ENCODE data around the gene TBC1D7.

Gene TBC1D7

DNA sequence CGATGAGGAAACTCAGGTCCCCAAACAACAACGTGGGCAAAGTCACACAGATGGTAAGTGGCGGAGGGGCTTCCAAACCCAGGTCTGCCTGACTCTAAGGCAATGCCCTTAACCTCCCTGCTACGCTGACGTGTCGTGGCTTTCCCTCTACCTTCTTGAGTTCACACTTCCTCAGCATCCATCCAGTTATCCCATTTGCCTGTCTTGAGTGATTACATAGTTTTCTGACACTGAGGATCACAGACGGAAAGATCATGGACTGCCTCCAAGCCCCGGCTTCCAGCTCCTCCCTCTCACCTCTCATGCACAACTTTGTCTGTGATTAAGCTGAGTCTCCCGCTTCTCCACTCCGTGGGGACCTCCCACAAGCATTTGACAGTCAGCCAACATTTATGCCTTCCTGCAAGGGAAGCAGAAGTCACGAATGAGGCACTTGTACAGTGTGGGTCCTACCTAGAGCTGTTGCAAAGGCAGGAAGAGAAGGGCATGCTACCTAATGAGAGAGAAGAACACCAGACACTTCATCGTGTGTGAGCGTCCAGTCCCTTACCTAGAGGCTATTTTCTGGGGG is 33.8 kb downstream of the TBC1D7 start:
- H3K27ac ChIP-seq: no peak overlapping the region
- no peak for TF ChIP-seq ZFX (IDR thresholded peaks at IDR 0.05; ENCODE audit: borderline replicate concordance)
- TF ChIP-seq, protein P1, sequence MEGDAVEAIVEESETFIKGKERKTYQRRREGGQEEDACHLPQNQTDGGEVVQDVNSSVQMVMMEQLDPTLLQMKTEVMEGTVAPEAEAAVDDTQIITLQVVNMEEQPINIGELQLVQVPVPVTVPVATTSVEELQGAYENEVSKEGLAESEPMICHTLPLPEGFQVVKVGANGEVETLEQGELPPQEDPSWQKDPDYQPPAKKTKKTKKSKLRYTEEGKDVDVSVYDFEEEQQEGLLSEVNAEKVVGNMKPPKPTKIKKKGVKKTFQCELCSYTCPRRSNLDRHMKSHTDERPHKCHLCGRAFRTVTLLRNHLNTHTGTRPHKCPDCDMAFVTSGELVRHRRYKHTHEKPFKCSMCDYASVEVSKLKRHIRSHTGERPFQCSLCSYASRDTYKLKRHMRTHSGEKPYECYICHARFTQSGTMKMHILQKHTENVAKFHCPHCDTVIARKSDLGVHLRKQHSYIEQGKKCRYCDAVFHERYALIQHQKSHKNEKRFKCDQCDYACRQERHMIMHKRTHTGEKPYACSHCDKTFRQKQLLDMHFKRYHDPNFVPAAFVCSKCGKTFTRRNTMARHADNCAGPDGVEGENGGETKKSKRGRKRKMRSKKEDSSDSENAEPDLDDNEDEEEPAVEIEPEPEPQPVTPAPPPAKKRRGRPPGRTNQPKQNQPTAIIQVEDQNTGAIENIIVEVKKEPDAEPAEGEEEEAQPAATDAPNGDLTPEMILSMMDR (IDR thresholded peaks at IDR 0.05): no peak

DNA sequence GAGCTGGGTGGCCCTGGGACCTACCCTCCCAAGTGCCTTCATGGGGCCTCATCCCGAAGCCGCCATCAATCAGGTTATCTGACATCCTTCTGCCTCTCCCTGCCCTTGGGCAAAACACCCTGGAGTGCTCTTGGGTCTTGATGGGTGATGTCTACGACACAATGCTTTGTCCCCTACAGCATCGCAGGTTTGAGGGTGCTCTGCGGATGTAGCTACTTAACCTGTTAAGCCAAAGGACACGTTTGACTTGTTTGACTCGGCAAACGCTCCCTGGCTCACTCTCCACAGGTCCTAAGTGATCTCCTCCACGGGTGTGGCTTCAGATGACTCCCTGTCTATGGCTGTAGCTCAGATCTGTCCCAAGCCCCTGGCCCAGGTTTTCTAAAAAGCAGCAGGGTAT is 35.6 kb downstream of the TBC1D7 start:
- no peak for TF ChIP-seq ZFX (IDR thresholded peaks at IDR 0.05; ENCODE audit: borderline replicate concordance)
- TF ChIP-seq, protein P1 (IDR thresholded peaks at IDR 0.05): no peak
- no peak overlapping the region for H3K27ac ChIP-seq

DNA sequence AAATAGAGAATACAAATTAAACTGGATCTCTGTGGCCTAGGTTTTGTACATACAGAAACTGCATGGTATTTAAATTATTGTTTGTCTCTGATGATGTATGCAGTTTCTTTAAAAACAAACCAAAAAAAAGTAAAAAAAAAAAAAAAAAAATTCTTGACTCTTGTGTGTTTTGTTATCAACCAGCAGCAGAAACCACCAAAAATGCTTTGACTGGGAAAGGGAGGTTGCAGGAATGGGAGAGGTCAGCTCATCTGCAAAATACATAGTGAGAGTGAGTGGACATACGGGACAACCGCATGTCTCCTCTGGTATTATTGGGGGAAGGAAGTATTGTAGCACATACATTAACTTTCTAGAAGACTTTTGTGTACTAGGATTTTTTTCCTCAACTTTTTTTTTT is 38.0 kb downstream of the TBC1D7 start:
- TF ChIP-seq ZFX (IDR thresholded peaks at IDR 0.05; ENCODE audit: borderline replicate concordance): no peak
- TF ChIP-seq, protein P1 (IDR thresholded peaks at IDR 0.05): no peak

DNA sequence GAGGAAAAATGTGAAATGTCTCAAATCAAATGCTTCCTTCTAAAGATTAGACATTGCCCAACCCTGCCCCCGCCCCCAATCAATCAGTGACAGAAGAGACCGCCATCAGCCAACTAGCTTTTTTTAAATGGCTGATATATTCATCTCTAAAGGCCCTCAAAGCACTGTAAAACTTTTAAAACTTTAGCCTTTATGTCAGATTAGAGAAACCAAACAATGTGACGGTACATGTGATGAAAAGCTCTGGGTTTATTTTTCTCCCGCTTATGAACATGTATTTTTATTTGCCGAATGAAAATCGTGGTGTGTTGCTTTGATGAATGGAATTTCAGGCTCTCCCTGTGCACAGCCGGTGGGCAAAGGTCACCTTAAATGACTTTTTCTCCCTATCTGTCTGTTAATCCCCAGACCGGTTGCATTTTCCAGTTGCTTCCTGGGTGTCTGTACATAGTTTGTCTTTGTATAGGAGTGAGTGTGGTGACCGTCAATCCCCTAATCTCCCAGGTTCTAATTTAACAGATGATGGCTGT is 38.5 kb downstream of the TBC1D7 start:
- H3K27ac ChIP-seq: no peak overlapping the region
- no peak for TF ChIP-seq ZFX (IDR thresholded peaks at IDR 0.05; ENCODE audit: borderline replicate concordance)
- TF ChIP-seq, protein P1 (IDR thresholded peaks at IDR 0.05): no peak

More for the DNA sequence above, 38.0 kb downstream of the TBC1D7 start:
- H3K27ac ChIP-seq: no peak overlapping the region

DNA sequence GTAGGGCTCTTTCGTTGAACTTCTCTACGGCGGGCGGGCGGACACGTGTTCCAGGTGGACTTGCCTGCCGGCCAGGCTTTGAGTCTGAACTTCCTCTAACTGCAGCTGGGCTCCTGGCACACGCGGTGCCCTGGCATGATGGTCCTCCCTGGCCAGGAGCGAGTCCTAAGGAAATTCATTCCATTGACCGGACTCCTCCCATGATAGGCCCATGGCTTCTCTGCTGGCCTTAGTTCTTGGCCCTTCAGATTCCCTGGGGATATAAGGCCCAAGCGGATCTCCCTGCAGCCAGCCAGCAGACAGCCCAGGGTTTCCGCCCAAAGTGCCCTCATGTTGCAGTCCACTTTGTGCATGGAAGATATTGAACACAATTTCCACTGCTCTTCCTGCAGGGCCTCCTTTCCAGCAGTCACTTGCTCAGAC is 39.4 kb downstream of the TBC1D7 start:
- no peak overlapping the region for H3K27ac ChIP-seq
- TF ChIP-seq ZFX (IDR thresholded peaks at IDR 0.05; ENCODE audit: borderline replicate concordance): no peak
- TF ChIP-seq, protein P1 (IDR thresholded peaks at IDR 0.05): no peak

DNA sequence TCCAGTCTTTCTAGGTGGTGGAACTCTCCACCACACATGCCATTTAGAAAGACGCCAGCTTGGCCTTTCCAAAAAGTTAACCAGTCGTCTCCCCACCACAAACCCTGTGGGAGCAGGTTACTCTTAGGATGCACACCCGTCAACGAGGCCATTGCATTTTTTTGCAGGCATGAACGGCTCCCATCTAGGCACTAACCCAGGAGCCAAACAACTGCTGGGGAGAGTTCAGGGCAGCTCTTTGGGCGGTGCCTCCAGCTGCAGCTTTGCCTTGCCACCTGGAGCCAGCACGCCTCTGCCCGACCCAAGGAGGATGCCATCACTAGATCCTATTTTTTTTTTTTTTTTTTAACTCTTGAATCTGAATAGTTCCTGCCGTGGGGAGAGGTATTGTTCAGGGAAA is 39.9 kb downstream of the TBC1D7 start:
- TF ChIP-seq, protein P1 (IDR thresholded peaks at IDR 0.05): no peak
- TF ChIP-seq ZFX (IDR thresholded peaks at IDR 0.05; ENCODE audit: borderline replicate concordance): no peak
- H3K27ac ChIP-seq: no peak overlapping the region

DNA sequence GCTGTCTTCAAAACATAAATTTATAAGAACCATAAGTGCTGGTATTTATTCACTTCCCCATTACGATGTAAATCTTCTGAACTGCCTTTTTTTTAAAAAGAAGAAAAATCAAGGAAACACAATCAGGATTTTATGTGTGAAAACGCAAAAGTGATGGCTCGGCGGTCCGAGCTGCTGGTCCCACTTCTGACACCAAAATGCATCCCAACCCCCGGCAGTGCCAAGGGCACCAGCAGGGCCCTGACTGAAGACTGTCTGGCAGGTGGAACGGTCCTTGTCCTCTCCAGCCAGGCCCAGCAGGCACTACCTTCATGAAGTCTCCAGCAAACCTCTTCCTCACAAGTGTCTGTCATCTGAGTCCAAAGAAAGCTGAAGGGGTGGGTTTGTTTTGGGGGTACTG is 41.2 kb downstream of the TBC1D7 start:
- no peak overlapping the region for H3K27ac ChIP-seq
- TF ChIP-seq, protein P1 (IDR thresholded peaks at IDR 0.05): no peak
- TF ChIP-seq ZFX (IDR thresholded peaks at IDR 0.05; ENCODE audit: borderline replicate concordance): no peak
